HEK293 (cell line): ENCODE data around the gene PALS2.

Source experiments
- AEBP2 ChIP-seq: fragments of 450-650 bp; formaldehyde crosslinking; IDR thresholded peaks from 2 replicates; pipeline ENCODE4 v1.5.1; 2016; ENCODE audit warnings: missing biosample characterization, missing genetic modification characterization, borderline replicate concordance
- BCL6B ChIP-seq: fragments of 450-650 bp; formaldehyde crosslinking; IDR thresholded peaks from 2 replicates; pipeline ENCODE4 v1.5.1; 2017; ENCODE audit warnings: missing biosample characterization, missing genetic modification characterization
- GLI2 ChIP-seq: fragments of 450-650 bp; formaldehyde crosslinking; IDR thresholded peaks from 2 replicates; pipeline ENCODE4; 2017; ENCODE audit warnings: missing biosample characterization, missing genetic modification characterization, low read depth, borderline replicate concordance
- HOXA7 ChIP-seq: sonication (generic); formaldehyde crosslinking; IDR thresholded peaks from 2 replicates; pipeline ENCODE4 v1.8.1; 2022; ENCODE audit warnings: missing genetic modification reagents, borderline replicate concordance
- HOXC10 ChIP-seq: sonication (generic); formaldehyde crosslinking; IDR thresholded peaks from 2 replicates; pipeline ENCODE4 v1.8.1; 2023; ENCODE audit warnings: mild to moderate bottlenecking, missing genetic modification reagents
- HOXD13 ChIP-seq: sonication (generic); formaldehyde crosslinking; IDR thresholded peaks from 2 replicates; pipeline ENCODE4 v1.8.0; 2022; ENCODE audit warnings: missing genetic modification reagents, borderline replicate concordance
- MYNN ChIP-seq: fragments of 450-650 bp; formaldehyde crosslinking; IDR thresholded peaks from 2 replicates; pipeline ENCODE4 v1.5.1; 2016; ENCODE audit warnings: missing biosample characterization, missing genetic modification characterization, borderline replicate concordance
- OVOL3 ChIP-seq: fragments of 450-650 bp; formaldehyde crosslinking; IDR thresholded peaks from 2 replicates; pipeline ENCODE4 v1.5.1; 2016; ENCODE audit warnings: missing biosample characterization, missing genetic modification characterization
- PRDM10 ChIP-seq: fragments of 450-650 bp; formaldehyde crosslinking; IDR thresholded peaks from 2 replicates; pipeline ENCODE4 v1.5.1; 2016; ENCODE audit warnings: missing biosample characterization, missing genetic modification characterization
- SALL2 ChIP-seq: fragments of 450-650 bp; formaldehyde crosslinking; IDR thresholded peaks from 2 replicates; pipeline ENCODE4 v1.5.0; 2017; ENCODE audit warnings: missing biosample characterization, mild to moderate bottlenecking, missing genetic modification characterization, borderline replicate concordance
- SP2 ChIP-seq: fragments of 450-650 bp; formaldehyde crosslinking; IDR thresholded peaks from 2 replicates; pipeline ENCODE4 v1.5.1; 2016; ENCODE audit warnings: missing biosample characterization, missing genetic modification characterization
- YY2 ChIP-seq: fragments of 450-650 bp; formaldehyde crosslinking; IDR thresholded peaks from 2 replicates; pipeline ENCODE4 v1.5.1; 2016; ENCODE audit warnings: missing biosample characterization, missing genetic modification characterization
- ZBTB10 ChIP-seq: fragments of 450-650 bp; formaldehyde crosslinking; IDR thresholded peaks from 2 replicates; pipeline ENCODE4 v1.5.1; 2016; ENCODE audit warnings: missing biosample characterization, missing genetic modification characterization
- ZBTB17 ChIP-seq: fragments of 450-650 bp; formaldehyde crosslinking; IDR thresholded peaks from 2 replicates; pipeline ENCODE4 v1.5.1; 2016; ENCODE audit warnings: missing biosample characterization, missing genetic modification characterization
- ZBTB48 ChIP-seq: fragments of 450-650 bp; formaldehyde crosslinking; IDR thresholded peaks from 2 replicates; pipeline ENCODE4 v1.5.1; 2016; ENCODE audit warnings: missing biosample characterization, missing genetic modification characterization
- ZBTB49 ChIP-seq: fragments of 450-650 bp; formaldehyde crosslinking; IDR thresholded peaks from 2 replicates; pipeline ENCODE4 v1.5.1; 2016; ENCODE audit warnings: missing biosample characterization, missing genetic modification characterization, low read depth
- ZNF133 ChIP-seq: fragments of 450-650 bp; formaldehyde crosslinking; IDR thresholded peaks from 2 replicates; pipeline ENCODE4 v1.5.1; 2016; ENCODE audit warnings: missing biosample characterization, missing genetic modification characterization
- ZNF148 ChIP-seq: fragments of 450-650 bp; formaldehyde crosslinking; IDR thresholded peaks from 2 replicates; pipeline ENCODE4 v1.5.0; 2017; ENCODE audit warnings: missing biosample characterization, missing genetic modification characterization, borderline replicate concordance
- ZNF184 ChIP-seq: fragments of 450-650 bp; IDR thresholded peaks from 2 replicates; pipeline ENCODE4 v1.5.1; 2018; ENCODE audit warnings: missing biosample characterization, mild to moderate bottlenecking, missing genetic modification characterization
- ZNF274 ChIP-seq, 2 experiments: fragments of 200-500 bp in 1 of 2; fragments of 450-650 bp in 1 of 2; sonication (Bioruptor generic) in 1 of 2; formaldehyde crosslinking in 1 of 2; IDR thresholded peaks; 2 replicates each; pipeline versions ENCODE4 v1.5.1 to v1.6.1; 2014 to 2016; ENCODE audit warnings: borderline replicate concordance in 1 of 2, inconsistent platforms in 1 of 2, low read length in 1 of 2, missing biosample characterization in 1 of 2, missing genetic modification characterization in 1 of 2
- ZNF311 ChIP-seq: fragments of 450-650 bp; formaldehyde crosslinking; IDR thresholded peaks from 2 replicates; pipeline ENCODE4 v1.5.1; 2017; ENCODE audit warnings: missing biosample characterization, missing genetic modification characterization, borderline replicate concordance
- ZNF426 ChIP-seq: fragments of 450-650 bp; formaldehyde crosslinking; IDR thresholded peaks from 2 replicates; pipeline ENCODE4 v1.5.1; 2017; ENCODE audit warnings: missing biosample characterization, missing genetic modification characterization, mild to moderate bottlenecking, inconsistent platforms, moderate library complexity
- ZNF48 ChIP-seq: fragments of 450-650 bp; formaldehyde crosslinking; IDR thresholded peaks from 2 replicates; pipeline ENCODE4 v1.5.1; 2016; ENCODE audit warnings: missing biosample characterization, missing genetic modification characterization
- ZNF558 ChIP-seq: fragments of 450-650 bp; formaldehyde crosslinking; IDR thresholded peaks from 2 replicates; pipeline ENCODE4 v1.5.1; 2016; ENCODE audit warnings: missing biosample characterization, missing genetic modification characterization
- ZNF585B ChIP-seq: fragments of 450-650 bp; formaldehyde crosslinking; IDR thresholded peaks from 2 replicates; pipeline ENCODE4 v1.5.1; 2016; ENCODE audit warnings: missing biosample characterization, missing genetic modification characterization

PALS2 gene

GRCh38 chr7:24580283-24580946, 7.2 kb downstream of the PALS2 start (continued):
- TF ChIP-seq ZNF148 (tag by site-specific recombination) (no peak), AEBP2 (tag by site-specific recombination) (no peak), ZNF133 (tag by site-specific recombination) (no peak), OVOL3 (tag by site-specific recombination) (no peak), HOXA7 (CRISPR knock-in tag) (no peak), HOXD13 (CRISPR knock-in tag) (no peak), YY2 (tag by site-specific recombination) (no peak), GLI2 (tag by site-specific recombination) (peak; percentile 78), SALL2 (tag by site-specific recombination) (no peak), ZNF585B (tag by site-specific recombination) (no peak), ZBTB48 (no peak), ZNF184 (tag by site-specific recombination) (no peak), BCL6B (tag by site-specific recombination) (peak; percentile 57; the same call in 1 of the 2 replicates), SP2 (tag by site-specific recombination) (0 out of 2 replicates have a peak, but pooled peaks have one; percentile 18), ZBTB17 (tag by site-specific recombination) (0 out of 2 replicates have a peak, but pooled peaks have one; percentile 27), ZNF274 (IDR thresholded peaks at IDR 0.05; ENCODE audit: low read length) (no peak), ZNF274 (tag by site-specific recombination; IDR thresholded peaks at IDR 0.05; ENCODE audit: borderline replicate concordance) (no peak), PRDM10 (tag by site-specific recombination) (peak; percentile 70), ZNF311 (tag by site-specific recombination) (no peak), ZNF558 (no peak), ZNF426 (tag by site-specific recombination) (no peak), HOXC10 (no peak), MYNN (tag by site-specific recombination) (no peak), ZBTB49 (tag by site-specific recombination) (no peak), ZNF48 (tag by site-specific recombination) (no peak), ZBTB10 (tag by site-specific recombination) (no peak)
